ENCODE results near the gene CAPN15.
"Not testable (repeated sequence)": the region's sequence is repeated elsewhere in the genome, so short reads cannot be mapped to it uniquely, and the experiment has no call there.

DNA sequence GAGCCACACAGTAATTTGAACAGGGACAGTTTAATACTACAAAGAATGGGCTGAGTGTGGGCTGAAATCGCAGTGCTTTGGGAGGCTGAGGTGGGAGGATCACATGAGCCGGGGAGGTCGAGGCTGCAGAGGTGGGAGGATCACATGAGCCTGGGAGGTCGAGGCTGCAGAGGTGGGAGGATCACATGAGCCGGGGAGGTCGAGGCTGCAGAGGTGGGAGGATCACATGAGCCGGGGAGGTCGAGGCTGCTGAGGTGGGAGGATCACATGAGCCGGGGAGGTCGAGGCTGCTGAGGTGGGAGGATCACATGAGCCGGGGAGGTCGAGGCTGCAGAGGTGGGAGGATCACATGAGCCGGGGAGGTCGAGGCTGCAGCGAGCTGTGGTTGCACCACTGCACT lies 32.8 kb upstream of the CAPN15 start:
- not testable (repeated sequence) for TF ChIP-seq POLR2A (IDR thresholded peaks at IDR 0.05)
- TF ChIP-seq, protein P1, sequence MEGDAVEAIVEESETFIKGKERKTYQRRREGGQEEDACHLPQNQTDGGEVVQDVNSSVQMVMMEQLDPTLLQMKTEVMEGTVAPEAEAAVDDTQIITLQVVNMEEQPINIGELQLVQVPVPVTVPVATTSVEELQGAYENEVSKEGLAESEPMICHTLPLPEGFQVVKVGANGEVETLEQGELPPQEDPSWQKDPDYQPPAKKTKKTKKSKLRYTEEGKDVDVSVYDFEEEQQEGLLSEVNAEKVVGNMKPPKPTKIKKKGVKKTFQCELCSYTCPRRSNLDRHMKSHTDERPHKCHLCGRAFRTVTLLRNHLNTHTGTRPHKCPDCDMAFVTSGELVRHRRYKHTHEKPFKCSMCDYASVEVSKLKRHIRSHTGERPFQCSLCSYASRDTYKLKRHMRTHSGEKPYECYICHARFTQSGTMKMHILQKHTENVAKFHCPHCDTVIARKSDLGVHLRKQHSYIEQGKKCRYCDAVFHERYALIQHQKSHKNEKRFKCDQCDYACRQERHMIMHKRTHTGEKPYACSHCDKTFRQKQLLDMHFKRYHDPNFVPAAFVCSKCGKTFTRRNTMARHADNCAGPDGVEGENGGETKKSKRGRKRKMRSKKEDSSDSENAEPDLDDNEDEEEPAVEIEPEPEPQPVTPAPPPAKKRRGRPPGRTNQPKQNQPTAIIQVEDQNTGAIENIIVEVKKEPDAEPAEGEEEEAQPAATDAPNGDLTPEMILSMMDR (IDR thresholded peaks at IDR 0.05), result not testable (repeated sequence)

All from right lobe of liver (tissue), 4 donors.